Kidney epithelial cell (primary cell): Measurements from ENCODE around the gene FADS6. TPM values are rescaled to one million over a fixed set of nuclear protein-coding genes. Genes with fewer than 3 reads are reported as not detected.

Source experiments
- DNase-seq: peaks from one replicate; pipeline ENCODE4 v3.0.0-alpha.2; 2010; ENCODE audit warnings: low read depth
- H3K27me3 ChIP-seq: 2 replicates; pipeline ENCODE4 v1.6.0; 2011; ENCODE audit warnings: low read length; ENCODE audit not compliant: control insufficient read depth, insufficient read depth
- H3K36me3 ChIP-seq: 2 replicates; pipeline ENCODE4 v1.5.1; 2011; ENCODE audit warnings: low read length; ENCODE audit not compliant: control insufficient read depth, insufficient read depth
- H3K4me3 ChIP-seq: 2 replicates; pipeline ENCODE4 v1.5.1; 2011; ENCODE audit warnings: low read depth, mild to moderate bottlenecking, control low read depth, low read length
- total RNA-seq: library from RNA; depleted of rRNA; stranded (reverse); fragments of >200 nt; gene quantifications from 2 replicates; pipeline ENCODE4 v1.2.3, GENCODE V29; 2015
- TF ChIP-seq, protein P1 (sequence below): IDR thresholded peaks from 2 replicates; pipeline ENCODE4 v1.5.1; 2011; ENCODE audit warnings: mild to moderate bottlenecking, moderate library complexity, low read length, control low read depth, inconsistent platforms; ENCODE audit not compliant: insufficient read depth, poor library complexity, severe bottlenecking

Gene FADS6
- total RNA-seq, 1 donor from 2014 or later: not detected

DNA sequence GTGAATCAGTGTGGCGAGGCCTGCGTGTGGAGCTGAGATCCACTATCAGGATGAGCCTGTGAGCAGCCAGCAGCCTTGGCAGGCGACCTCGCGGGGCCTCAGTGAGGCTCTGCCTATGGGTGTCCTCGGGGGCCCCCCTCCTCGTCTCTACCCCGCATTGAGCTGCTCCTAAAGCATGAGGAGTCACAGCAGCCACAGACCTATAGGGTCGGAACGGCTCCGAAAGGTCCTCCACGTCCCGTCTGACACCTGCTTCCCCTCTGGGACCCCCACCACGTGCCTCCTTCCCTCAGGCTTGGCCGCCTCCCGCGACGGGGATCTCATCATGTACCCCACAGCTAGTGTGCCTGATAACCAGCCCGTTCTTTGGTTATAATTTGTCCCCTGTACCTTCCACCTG, 62.6 kb downstream of the FADS6 start:
- no peaks in the 10 kb centered on the region for H3K36me3 ChIP-seq
- no peak overlapping the region for H3K4me3 ChIP-seq
- TF ChIP-seq, protein P1, sequence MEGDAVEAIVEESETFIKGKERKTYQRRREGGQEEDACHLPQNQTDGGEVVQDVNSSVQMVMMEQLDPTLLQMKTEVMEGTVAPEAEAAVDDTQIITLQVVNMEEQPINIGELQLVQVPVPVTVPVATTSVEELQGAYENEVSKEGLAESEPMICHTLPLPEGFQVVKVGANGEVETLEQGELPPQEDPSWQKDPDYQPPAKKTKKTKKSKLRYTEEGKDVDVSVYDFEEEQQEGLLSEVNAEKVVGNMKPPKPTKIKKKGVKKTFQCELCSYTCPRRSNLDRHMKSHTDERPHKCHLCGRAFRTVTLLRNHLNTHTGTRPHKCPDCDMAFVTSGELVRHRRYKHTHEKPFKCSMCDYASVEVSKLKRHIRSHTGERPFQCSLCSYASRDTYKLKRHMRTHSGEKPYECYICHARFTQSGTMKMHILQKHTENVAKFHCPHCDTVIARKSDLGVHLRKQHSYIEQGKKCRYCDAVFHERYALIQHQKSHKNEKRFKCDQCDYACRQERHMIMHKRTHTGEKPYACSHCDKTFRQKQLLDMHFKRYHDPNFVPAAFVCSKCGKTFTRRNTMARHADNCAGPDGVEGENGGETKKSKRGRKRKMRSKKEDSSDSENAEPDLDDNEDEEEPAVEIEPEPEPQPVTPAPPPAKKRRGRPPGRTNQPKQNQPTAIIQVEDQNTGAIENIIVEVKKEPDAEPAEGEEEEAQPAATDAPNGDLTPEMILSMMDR: no peak
- H3K27me3 ChIP-seq: peaks cover 3% of the 10 kb centered on the region
- DNase-seq: no peak

DNA sequence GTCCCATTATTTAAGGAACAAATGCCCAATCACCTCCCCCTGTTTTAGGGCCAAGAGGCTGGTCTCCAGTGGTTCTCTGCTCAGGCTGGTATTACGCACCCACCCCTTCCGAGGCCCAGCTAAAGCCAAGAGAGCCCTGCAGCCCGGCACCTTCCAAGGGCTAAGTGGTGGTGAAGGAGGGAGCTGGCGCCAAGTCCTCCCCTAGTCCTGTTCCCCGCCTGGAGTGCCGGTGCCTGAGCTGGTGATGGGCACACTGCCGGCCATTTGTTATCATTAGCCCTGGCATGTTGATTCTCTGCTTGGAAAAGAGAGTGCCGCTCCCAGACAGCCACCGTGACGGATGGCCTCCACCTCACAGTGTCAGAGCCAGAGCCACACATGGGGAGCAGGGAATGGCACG, 65.6 kb downstream of the FADS6 start:
- no peaks in the 10 kb centered on the region for H3K27me3 ChIP-seq
- no peak overlapping the region for H3K4me3 ChIP-seq
- TF ChIP-seq, protein P1: no peak
- no peaks in the 10 kb centered on the region for H3K36me3 ChIP-seq
- no peak for DNase-seq

Other genes starting within 250 kb of the FADS6 start
- gene CD300LF, start 180.7 kb downstream of the FADS6 start, total RNA-seq: not detected in 2 replicates
- gene RAB37, start 156.4 kb downstream of the FADS6 start, total RNA-seq: 0.82 TPM in 1 of 2 replicates, not detected in the other
- gene NHERF1, start 145.0 kb downstream of the FADS6 start, total RNA-seq: 33.6 and 40.6 TPM in 2 replicates
- gene NAT9, start 117.3 kb downstream of the FADS6 start, total RNA-seq: 30.7 and 31.6 TPM in 2 replicates
- not detected in 2 replicates for gene GRIN2C, start 33.7 kb downstream of the FADS6 start, total RNA-seq
- 34.0 and 45.0 TPM in 2 replicates for gene FDXR, start 20.6 kb downstream of the FADS6 start, total RNA-seq
- not detected in 2 replicates for gene USH1G, start 29.6 kb upstream of the FADS6 start, total RNA-seq
- not detected in 2 replicates for gene OTOP2, start 30.6 kb upstream of the FADS6 start, total RNA-seq
- gene OTOP3, start 42.3 kb upstream of the FADS6 start, total RNA-seq: not detected in 2 replicates
- gene HID1, start 79.1 kb upstream of the FADS6 start, total RNA-seq: 25.2 and 28.5 TPM in 2 replicates
- 51.9 and 52.3 TPM in 2 replicates for gene CDR2L, start 94.0 kb upstream of the FADS6 start, total RNA-seq
- 68.5 and 77.7 TPM in 2 replicates for gene MRPL58, start 119.0 kb upstream of the FADS6 start, total RNA-seq
- 247 and 275 TPM in 2 replicates for gene ATP5PD, start 153.3 kb upstream of the FADS6 start, total RNA-seq
- gene KCTD2, start 153.6 kb upstream of the FADS6 start, total RNA-seq: 15.6 and 19.2 TPM in 2 replicates
- 19.1 and 23.1 TPM in 2 replicates for gene SLC16A5, start 194.3 kb upstream of the FADS6 start, total RNA-seq
- 7.9 and 8.0 TPM in 2 replicates for gene ARMC7, start 216.3 kb upstream of the FADS6 start, total RNA-seq
- 107 and 114 TPM in 2 replicates for gene NT5C, start 238.1 kb upstream of the FADS6 start, total RNA-seq